ENCODE measurements around the gene LPO.

The LPO gene

DNA sequence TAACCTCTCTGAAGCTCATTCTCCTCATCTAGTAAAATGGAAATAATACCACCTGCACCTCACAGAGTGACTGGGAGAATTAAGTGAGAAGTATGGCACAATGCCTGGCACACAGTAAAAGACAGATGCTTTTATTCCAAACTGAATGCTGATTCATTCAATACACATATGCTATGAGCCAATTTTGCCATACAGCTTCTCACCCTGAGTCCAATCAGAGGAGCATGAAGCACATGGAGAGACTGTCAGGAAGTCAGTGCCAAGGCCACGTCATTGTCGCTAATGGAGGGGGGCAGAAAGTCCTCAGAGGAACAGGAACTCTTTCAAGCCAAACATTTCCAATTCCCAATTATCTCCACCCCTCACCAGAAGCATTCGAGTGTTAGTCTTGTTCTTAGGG, 30.9 kb upstream of the LPO start:
- Histone ChIP-seq H3K36me3 (ENCODE audit: control insufficient read depth in 1 of 2, insufficient read depth in 2 of 2, low read length in 2 of 2) (peaks cover 40 to 53% of the 10 kb centered on the region in 2 donors), H3K4me3 (ENCODE audit: low read depth in 1 of 2, low read length in 2 of 2) (no peak overlapping the region), H3K27me3 (ENCODE audit: low read depth, low read length) (no peaks in the 10 kb centered on the region), H3K9me3 (ENCODE audit: control insufficient read depth in 1 of 2, low read length in 2 of 2) (no peaks in the 10 kb centered on the region), H3K27ac (ENCODE audit: low read length) (no peak overlapping the region), H3K4me1 (ENCODE audit: control insufficient read depth in 1 of 2, insufficient read depth in 2 of 2, low read length in 2 of 2) (no peaks in the 10 kb centered on the region)

DNA sequence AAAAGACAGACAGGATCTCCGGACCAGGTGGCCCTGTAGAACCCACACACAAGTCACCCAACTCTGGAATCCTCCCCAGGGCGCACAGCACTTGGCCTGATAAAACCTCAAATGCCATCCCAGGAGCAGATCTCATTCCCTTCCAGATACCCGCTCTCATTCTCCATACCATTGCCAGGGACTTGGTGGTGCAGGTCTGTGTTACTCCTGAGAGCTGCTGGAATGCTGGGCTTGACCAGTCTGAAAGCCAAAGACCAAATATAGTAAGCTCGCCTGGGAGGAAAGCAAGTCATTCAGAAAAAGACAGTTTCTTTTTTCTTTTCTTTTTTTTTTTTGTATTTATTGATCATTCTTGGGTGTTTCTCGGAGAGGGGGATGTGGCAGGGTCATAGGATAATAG, 30.0 kb upstream of the LPO start:
- H3K4me1 ChIP-seq (ENCODE audit: control insufficient read depth in 1 of 2, insufficient read depth in 2 of 2, low read length in 2 of 2) = no peaks in the 10 kb centered on the region
- H3K9me3 ChIP-seq (ENCODE audit: control insufficient read depth in 1 of 2, low read length in 2 of 2) = no peaks in the 10 kb centered on the region
- peaks cover 41 to 62% of the 10 kb centered on the region in 2 donors for H3K36me3 ChIP-seq (ENCODE audit: control insufficient read depth in 1 of 2, insufficient read depth in 2 of 2, low read length in 2 of 2)
- no peak overlapping the region for H3K27ac ChIP-seq (ENCODE audit: low read length)
- no peak overlapping the region for H3K4me3 ChIP-seq (ENCODE audit: low read depth in 1 of 2, low read length in 2 of 2)
- H3K27me3 ChIP-seq (ENCODE audit: low read depth, low read length) = no peaks in the 10 kb centered on the region

DNA sequence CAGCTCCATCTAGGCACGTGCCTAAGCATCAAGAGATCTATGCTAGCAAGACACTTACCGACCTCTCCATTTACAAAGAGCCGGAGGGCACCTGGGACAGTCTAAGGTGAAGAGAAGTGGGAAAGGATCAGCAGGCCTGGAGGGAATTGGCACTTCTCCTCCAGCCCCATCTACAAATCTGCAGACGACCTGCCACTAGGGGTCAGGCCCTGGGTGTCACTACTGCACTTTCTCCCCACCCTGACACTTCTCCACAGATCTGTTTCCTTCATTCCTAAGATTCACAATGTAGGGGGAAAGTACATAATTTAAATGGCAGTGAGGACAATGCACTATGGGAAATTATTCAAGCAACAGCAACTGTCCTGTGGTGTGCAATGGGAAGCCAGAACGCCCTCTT, 27.5 kb upstream of the LPO start:
- no peaks in the 10 kb centered on the region for H3K9me3 ChIP-seq (ENCODE audit: control insufficient read depth in 1 of 2, low read length in 2 of 2)
- no peaks in the 10 kb centered on the region for H3K4me1 ChIP-seq (ENCODE audit: control insufficient read depth in 1 of 2, insufficient read depth in 2 of 2, low read length in 2 of 2)
- no peak overlapping the region for H3K27ac ChIP-seq (ENCODE audit: low read length)
- H3K4me3 ChIP-seq (ENCODE audit: low read depth in 1 of 2, low read length in 2 of 2) = no peak overlapping the region
- peaks cover 55 to 74% of the 10 kb centered on the region in 2 donors for H3K36me3 ChIP-seq (ENCODE audit: control insufficient read depth in 1 of 2, insufficient read depth in 2 of 2, low read length in 2 of 2)
- no peaks in the 10 kb centered on the region for H3K27me3 ChIP-seq (ENCODE audit: low read depth, low read length)

DNA sequence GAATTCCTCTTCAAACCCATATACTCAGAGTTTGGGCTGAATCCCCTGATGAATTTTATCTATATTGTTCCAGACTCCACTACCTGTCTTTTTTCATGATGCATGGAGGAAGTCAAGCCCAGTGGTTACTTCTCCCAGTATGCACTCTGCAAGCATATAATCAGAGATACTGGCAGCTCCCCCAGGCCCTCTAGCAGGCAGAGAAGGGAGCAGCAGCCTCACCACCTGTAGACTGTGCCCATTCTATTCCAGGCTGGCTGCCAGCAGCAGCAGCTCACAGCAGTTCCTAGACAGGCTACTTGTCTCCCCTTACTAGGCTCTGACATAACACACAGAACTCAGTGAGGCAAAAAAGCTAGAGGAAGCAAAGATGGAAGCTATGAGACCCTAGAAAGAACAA, 22.7 kb upstream of the LPO start:
- no peak overlapping the region for H3K27ac ChIP-seq (ENCODE audit: low read length)

DNA sequence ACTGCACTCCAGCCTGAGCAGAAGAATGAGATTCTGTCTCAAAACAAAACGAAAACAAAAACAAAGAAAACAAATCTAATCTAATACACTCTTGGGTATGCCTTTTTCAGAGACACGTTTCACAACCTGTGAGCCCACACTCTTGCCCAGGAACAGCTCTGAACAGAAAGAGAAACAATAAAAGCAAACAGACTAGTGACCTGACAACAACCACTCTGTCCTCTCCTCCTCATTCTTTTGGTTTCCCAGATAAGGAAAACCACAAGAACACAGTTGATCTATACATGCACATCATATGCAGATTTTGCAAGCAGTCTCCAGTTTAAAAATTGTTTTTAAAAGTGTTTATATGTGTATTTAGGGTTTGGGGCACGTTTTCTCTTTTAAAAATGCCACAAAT, 20.6 kb upstream of the LPO start:
- Histone ChIP-seq H3K27me3 (ENCODE audit: low read depth, low read length) (no peaks in the 10 kb centered on the region), H3K9me3 (ENCODE audit: control insufficient read depth in 1 of 2, low read length in 2 of 2) (no peaks in the 10 kb centered on the region), H3K4me1 (ENCODE audit: control insufficient read depth in 1 of 2, insufficient read depth in 2 of 2, low read length in 2 of 2) (peaks cover 0 to 11% of the 10 kb centered on the region in 2 donors), H3K27ac (ENCODE audit: low read length) (no peak overlapping the region), H3K36me3 (ENCODE audit: control insufficient read depth in 1 of 2, insufficient read depth in 2 of 2, low read length in 2 of 2) (peaks cover 15 to 32% of the 10 kb centered on the region in 2 donors), H3K4me3 (ENCODE audit: low read depth in 1 of 2, low read length in 2 of 2) (no peak overlapping the region)

More for the DNA sequence above, 22.7 kb upstream of the LPO start:
- Histone ChIP-seq H3K4me1 (ENCODE audit: control insufficient read depth in 1 of 2, insufficient read depth in 2 of 2, low read length in 2 of 2) (peaks cover 0 to 11% of the 10 kb centered on the region in 2 donors), H3K27me3 (ENCODE audit: low read depth, low read length) (no peaks in the 10 kb centered on the region), H3K4me3 (ENCODE audit: low read depth in 1 of 2, low read length in 2 of 2) (no peak overlapping the region), H3K9me3 (ENCODE audit: control insufficient read depth in 1 of 2, low read length in 2 of 2) (no peaks in the 10 kb centered on the region), H3K36me3 (ENCODE audit: control insufficient read depth in 1 of 2, insufficient read depth in 2 of 2, low read length in 2 of 2) (peaks cover 25 to 50% of the 10 kb centered on the region in 2 donors)

DNA sequence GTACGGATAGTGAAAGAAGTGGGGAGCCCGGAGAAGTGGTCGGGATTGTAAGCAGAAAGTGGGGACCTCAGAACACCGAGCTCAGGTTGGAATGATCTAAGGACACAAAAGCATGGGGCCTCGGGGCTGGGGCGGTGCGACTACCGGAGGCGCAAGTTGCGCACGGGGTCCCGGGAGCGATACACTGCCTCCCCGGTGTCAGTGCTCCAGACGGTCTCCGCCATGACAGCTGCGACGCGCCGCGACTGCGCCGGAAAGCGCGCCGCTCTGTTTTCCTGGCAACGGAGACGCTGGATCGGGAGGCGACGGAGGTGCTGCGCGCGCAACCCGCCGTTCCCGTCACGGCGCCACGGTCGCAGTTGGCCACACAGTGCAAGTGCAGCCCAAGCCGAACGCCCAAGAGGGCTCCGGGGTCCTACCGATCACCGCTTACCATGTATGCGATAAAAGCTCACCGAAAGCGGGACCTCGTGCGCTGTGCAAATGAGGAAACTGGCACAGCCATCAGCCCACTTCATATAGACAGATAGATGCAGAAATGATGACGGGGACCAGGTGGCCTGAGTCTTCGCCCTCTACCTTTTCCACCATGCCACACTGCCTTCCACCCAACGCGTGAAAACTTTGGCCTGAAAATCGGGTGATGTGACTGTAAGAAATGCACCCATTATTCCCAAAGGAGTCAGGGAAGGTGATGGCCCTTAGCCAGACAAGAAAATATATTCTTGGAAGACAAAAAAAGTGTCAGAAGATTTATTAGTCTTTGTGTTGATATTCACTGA, 19.2 kb upstream of the LPO start, which contains the start of gene MKS1:
MKS1 (minus strand) TSS at position 249 of the 782 bp plus-strand sequence; CDS start at position 224, 25 bp downstream.
- Histone ChIP-seq H3K36me3 (ENCODE audit: control insufficient read depth in 1 of 2, insufficient read depth in 2 of 2, low read length in 2 of 2) (peaks cover 6 to 18% of the 10 kb centered on the region in 2 donors), H3K9me3 (ENCODE audit: control insufficient read depth in 1 of 2, low read length in 2 of 2) (no peaks in the 10 kb centered on the region), H3K27ac (ENCODE audit: low read length) (peak within 1 kb of the TSS; percentile 80), H3K27me3 (ENCODE audit: low read depth, low read length) (no peaks in the 10 kb centered on the region), H3K4me1 (ENCODE audit: control insufficient read depth in 1 of 2, insufficient read depth in 2 of 2, low read length in 2 of 2) (peaks cover 0 to 11% of the 10 kb centered on the region in 2 donors), H3K4me3 (ENCODE audit: low read depth in 1 of 2, low read length in 2 of 2) (peak within 1 kb of the TSS; percentile 94)

DNA sequence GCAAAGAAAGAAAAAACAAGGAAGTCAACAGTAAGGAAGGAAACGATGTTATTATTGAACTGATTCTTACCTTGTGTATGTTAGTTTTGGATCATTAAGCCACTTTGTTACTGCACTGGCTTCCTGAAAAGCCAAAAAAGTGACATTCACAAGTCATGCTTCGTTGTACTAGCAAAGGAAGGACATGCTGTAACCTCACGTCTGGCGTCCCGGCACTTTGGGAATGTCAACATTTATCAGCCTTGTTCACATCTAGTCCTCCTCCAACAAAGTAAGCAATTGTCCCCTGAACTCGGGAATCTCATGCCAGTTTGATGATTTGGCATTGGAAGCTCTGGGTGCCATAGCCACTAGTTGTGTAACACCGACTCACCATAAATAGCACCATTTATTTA, 18.6 kb upstream of the LPO start:
- peak overlapping the region; percentile 72 for H3K27ac ChIP-seq (ENCODE audit: low read length)

DNA sequence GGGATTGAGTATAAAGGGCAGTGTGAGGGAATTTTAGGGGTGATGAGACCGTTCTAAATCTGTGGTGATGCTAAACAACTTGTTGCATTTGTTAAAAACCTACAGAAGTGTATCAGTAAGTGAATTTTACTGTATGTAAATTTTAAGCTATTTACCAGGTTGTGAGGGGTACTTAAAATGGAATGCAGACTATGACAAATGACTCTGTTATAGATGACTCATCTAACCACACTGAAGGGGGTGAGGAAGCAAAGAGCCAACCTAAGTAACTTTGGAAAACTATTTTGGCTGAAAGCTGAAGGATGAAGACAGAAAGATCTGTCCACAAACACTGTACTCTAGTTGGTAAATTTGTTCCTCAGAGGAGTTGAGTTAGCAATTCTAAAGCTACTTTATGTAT, 14.1 kb upstream of the LPO start:
- no peaks in the 10 kb centered on the region for H3K36me3 ChIP-seq (ENCODE audit: control insufficient read depth in 1 of 2, insufficient read depth in 2 of 2, low read length in 2 of 2)
- no peak overlapping the region for H3K4me3 ChIP-seq (ENCODE audit: low read depth in 1 of 2, low read length in 2 of 2)
- no peaks in the 10 kb centered on the region for H3K9me3 ChIP-seq (ENCODE audit: control insufficient read depth in 1 of 2, low read length in 2 of 2)
- peaks cover 0 to 6% of the 10 kb centered on the region in 2 donors for H3K4me1 ChIP-seq (ENCODE audit: control insufficient read depth in 1 of 2, insufficient read depth in 2 of 2, low read length in 2 of 2)
- no peak overlapping the region for H3K27ac ChIP-seq (ENCODE audit: low read length)
- H3K27me3 ChIP-seq (ENCODE audit: low read depth, low read length) = no peaks in the 10 kb centered on the region

More for the DNA sequence above, 18.6 kb upstream of the LPO start:
- Histone ChIP-seq H3K36me3 (ENCODE audit: control insufficient read depth in 1 of 2, insufficient read depth in 2 of 2, low read length in 2 of 2) (peaks cover 6 to 14% of the 10 kb centered on the region in 2 donors), H3K4me3 (ENCODE audit: low read depth in 1 of 2, low read length in 2 of 2) (peak overlapping the region; percentile 94), H3K4me1 (ENCODE audit: control insufficient read depth in 1 of 2, insufficient read depth in 2 of 2, low read length in 2 of 2) (peaks cover 0 to 11% of the 10 kb centered on the region in 2 donors), H3K9me3 (ENCODE audit: control insufficient read depth in 1 of 2, low read length in 2 of 2) (no peaks in the 10 kb centered on the region), H3K27me3 (ENCODE audit: low read depth, low read length) (no peaks in the 10 kb centered on the region)

DNA sequence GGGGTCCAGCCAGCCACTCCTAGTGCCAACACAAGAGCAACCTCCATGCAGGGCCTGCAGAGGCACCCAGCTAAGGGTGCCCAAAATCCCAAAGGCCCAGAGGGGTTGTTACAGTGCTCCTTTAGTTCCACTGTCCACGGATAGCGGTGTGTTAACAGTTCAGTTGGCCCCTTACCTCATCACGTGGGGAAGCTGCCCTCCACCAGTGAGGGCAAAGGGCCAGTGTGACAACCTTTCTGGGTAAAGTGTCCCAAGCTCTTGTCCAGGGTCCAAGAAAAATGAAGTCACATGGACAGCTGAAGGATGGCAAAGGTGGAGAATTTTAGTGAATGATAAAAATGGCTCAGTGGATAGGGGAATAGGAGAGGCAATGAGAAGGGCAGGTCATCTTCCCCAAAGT, 10.7 kb upstream of the LPO start:
- Histone ChIP-seq H3K4me3 (ENCODE audit: low read depth in 1 of 2, low read length in 2 of 2) (no peak overlapping the region), H3K27ac (ENCODE audit: low read length) (no peak overlapping the region), H3K4me1 (ENCODE audit: control insufficient read depth in 1 of 2, insufficient read depth in 2 of 2, low read length in 2 of 2) (peaks cover 0 to 4% of the 10 kb centered on the region in 2 donors), H3K9me3 (ENCODE audit: control insufficient read depth in 1 of 2, low read length in 2 of 2) (no peaks in the 10 kb centered on the region), H3K36me3 (ENCODE audit: control insufficient read depth in 1 of 2, insufficient read depth in 2 of 2, low read length in 2 of 2) (no peaks in the 10 kb centered on the region), H3K27me3 (ENCODE audit: low read depth, low read length) (no peaks in the 10 kb centered on the region)

DNA sequence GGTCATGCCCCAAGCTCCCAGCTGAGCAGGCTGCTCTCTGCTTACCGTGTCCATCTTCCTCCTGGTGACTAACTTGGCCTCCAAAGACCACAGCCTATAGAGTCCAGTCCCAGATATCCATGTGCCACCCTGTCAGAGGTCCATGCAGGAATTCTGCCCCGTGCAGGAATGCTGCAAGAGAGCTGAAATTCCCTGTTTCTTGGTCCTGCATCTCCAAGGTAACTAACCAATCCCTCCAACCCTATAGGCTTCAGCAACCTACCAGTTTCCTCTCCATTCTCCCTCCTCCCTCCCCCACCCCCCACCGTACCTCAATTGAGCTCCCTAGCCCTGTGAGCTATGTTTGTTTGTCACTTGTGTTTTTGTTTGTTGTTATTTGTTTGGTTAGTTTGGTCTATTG, 9.7 kb upstream of the LPO start:
- H3K4me1 ChIP-seq (ENCODE audit: control insufficient read depth in 1 of 2, insufficient read depth in 2 of 2, low read length in 2 of 2) = peaks cover 0 to 4% of the 10 kb centered on the region in 2 donors
- no peaks in the 10 kb centered on the region for H3K36me3 ChIP-seq (ENCODE audit: control insufficient read depth in 1 of 2, insufficient read depth in 2 of 2, low read length in 2 of 2)
- H3K4me3 ChIP-seq (ENCODE audit: low read depth in 1 of 2, low read length in 2 of 2) = no peak overlapping the region
- H3K9me3 ChIP-seq (ENCODE audit: control insufficient read depth in 1 of 2, low read length in 2 of 2) = no peaks in the 10 kb centered on the region
- H3K27ac ChIP-seq (ENCODE audit: low read length) = no peak overlapping the region
- no peaks in the 10 kb centered on the region for H3K27me3 ChIP-seq (ENCODE audit: low read depth, low read length)

DNA sequence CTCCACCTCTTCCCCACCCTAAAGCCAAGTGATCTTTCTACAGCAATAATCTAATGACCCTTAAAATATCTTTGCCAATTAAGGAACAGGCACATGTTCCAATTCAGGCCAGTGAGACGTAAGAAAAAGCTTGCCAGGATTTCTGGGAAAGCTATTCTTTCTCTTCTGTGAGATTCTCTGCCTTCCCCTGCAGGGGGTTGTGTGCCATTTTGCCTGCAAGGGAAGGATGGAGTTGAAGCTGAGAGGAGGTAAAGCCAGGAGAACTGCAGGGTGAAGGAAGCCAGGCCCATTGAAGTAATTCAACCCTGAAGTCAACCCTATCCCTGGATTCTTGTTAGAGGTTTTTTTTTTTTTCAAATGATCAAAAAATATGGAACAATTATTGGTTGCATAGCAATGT, 9.0 kb upstream of the LPO start:
- Histone ChIP-seq H3K4me1 (ENCODE audit: control insufficient read depth in 1 of 2, insufficient read depth in 2 of 2, low read length in 2 of 2) (peaks cover 0 to 4% of the 10 kb centered on the region in 2 donors), H3K27me3 (ENCODE audit: low read depth, low read length) (no peaks in the 10 kb centered on the region), H3K4me3 (ENCODE audit: low read depth in 1 of 2, low read length in 2 of 2) (no peak overlapping the region), H3K36me3 (ENCODE audit: control insufficient read depth in 1 of 2, insufficient read depth in 2 of 2, low read length in 2 of 2) (no peaks in the 10 kb centered on the region), H3K27ac (ENCODE audit: low read length) (no peak overlapping the region), H3K9me3 (ENCODE audit: control insufficient read depth in 1 of 2, low read length in 2 of 2) (no peaks in the 10 kb centered on the region)

DNA sequence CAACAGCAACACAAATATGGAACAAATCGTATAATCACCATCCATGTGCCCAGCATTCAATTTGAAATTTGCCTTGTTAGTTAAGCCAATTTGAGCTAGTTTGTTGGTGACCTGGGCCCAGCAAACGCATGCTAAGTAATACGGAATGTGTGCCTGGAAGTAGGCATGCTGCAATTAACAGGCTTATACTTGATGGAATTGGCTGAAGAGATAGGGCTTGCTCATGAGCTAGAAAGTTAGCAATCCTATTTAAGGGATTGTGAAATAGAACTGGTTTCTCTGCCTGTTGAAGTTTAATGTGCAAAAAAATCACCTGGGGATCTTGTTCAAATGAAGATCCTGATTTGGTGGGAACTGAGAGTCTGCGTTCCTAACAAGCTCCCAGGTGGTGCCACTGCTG, 8.5 kb upstream of the LPO start:
- H3K4me1 ChIP-seq (ENCODE audit: control insufficient read depth in 1 of 2, insufficient read depth in 2 of 2, low read length in 2 of 2) = peaks cover 0 to 4% of the 10 kb centered on the region in 2 donors
- H3K4me3 ChIP-seq (ENCODE audit: low read depth in 1 of 2, low read length in 2 of 2) = no peak overlapping the region
- no peaks in the 10 kb centered on the region for H3K9me3 ChIP-seq (ENCODE audit: control insufficient read depth in 1 of 2, low read length in 2 of 2)
- no peaks in the 10 kb centered on the region for H3K36me3 ChIP-seq (ENCODE audit: control insufficient read depth in 1 of 2, insufficient read depth in 2 of 2, low read length in 2 of 2)
- no peak overlapping the region for H3K27ac ChIP-seq (ENCODE audit: low read length)
- no peaks in the 10 kb centered on the region for H3K27me3 ChIP-seq (ENCODE audit: low read depth, low read length)

All from muscle layer of duodenum (tissue), 2 donors.